ENCODE results near the gene KLK15.
A peak's percentile ranks its signal among the peaks of the same experiment; 100 is the strongest.

KLK15 gene

DNA sequence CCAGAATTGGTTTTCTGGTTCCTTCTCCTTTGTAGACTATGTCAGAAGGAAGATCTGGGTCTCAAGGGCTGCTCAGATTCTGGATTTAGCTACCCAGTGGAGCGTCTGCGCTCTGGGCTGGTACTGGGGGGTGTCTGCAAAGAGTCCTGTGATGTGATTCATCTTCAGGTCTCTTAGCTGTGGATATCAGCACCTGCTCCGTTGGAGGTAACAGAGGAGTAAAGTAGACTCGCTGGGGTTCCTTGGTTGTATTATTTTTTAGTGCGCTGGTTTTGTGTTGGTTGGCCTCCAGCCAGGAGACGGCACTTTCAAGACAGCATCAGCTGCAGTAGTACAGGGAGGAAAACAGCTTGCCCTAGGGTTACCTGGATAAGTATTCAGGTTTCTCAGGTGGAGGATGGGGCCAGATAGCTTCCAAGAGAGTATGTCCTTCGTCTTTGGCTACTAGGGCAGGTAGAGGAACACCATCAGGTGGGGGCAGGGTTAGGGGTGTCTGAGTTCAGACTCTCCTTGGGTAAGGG is 10.4 kb upstream of the KLK15 start:
- DNase-seq (ENCODE audit: low read depth in 1 of 2, low spot score in 1 of 2) = no peak

GRCh38 chr19:50843205-50843604 is 9.8 kb upstream of the KLK15 start:
- no peak for DNase-seq (ENCODE audit: low read depth in 1 of 2, low spot score in 1 of 2)

DNA sequence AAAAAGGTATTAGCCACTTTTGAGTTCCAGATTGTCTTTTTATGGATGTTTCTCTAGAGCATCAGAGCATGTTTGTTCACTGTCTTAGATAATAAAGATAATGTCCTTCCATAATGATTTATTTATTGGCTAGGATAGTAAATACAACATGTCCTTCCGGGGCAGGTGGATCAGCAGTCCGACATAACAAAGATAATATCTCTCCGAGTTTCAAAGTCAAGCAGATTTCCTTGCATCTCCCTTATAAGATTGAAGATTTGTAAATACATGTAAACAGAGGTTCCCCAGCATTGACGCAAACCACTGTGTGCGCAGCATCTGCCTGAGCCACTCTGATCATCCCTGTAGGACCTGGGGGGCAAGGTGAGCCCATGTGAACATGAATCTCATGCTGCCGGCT is 8.8 kb upstream of the KLK15 start:
- DNase-seq (ENCODE audit: low read depth in 1 of 2, low spot score in 1 of 2) = no peak

DNA sequence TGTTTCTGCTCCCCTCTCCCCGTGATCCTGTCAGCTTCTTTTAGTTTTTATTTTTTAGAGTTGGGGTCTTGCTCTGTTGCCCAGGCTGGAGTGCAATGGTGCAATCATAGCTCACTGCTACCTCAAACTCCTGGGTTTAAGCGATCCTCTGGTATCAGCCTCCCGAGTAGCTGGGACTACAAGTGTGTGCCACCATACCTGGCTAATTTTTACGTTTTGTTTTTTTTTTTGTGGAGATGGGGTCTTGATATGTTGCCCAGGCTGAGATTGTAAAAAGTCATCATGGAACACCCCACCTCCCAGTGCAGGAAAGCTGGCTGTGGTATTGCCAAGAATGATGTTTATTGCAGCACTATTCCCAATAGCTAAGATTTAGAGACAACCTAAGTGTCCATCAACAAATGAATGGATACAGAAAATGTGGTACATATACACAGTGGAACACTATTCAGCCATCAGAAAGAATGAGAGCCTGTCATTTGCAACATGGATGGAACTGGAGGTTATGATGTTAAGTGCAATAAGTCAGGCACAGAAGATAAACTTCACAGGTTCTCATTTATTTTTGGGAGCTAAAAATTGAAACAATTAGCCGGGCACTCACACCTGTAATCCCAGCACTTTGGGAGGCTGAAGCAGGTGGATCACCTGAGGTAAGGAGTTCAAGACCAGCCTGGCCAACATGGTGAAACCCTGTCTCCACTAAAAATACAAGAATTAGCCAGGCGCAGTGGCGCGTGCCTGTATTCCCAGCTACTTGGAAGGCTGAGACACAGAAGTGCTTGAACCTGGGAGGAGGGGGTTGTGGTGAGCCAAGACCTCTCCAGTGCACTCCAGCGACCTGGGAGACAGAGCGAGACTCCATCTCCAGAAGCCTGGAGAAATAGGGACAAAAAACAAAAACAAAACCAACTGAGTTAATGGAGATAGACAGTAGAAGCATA is 6.6 kb upstream of the KLK15 start:
- DNase-seq (ENCODE audit: low read depth in 1 of 2, low spot score in 1 of 2) = no peak

DNA sequence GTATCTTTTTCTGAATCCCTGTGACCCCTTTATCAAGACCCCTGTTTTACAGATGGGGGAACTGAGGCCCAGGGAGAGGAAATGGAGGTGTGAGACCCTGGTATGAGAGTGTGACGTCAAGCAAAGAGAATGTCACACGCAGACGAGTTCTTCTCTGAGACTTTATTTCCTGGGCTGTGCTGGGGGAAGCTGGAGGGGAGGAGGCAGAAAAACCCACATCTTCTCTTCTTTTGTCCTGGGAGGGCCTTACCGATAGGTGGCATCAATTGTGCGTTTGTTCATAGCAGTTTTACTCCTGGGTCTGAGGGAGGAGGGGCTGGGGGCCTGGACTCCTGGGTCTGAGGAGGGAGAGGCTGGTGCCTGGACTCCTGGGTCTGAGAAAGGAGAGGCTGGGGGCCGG is 4.9 kb upstream of the KLK15 start:
- DNase-seq (ENCODE audit: low read depth in 1 of 2, low spot score in 1 of 2) = no peak

DNA sequence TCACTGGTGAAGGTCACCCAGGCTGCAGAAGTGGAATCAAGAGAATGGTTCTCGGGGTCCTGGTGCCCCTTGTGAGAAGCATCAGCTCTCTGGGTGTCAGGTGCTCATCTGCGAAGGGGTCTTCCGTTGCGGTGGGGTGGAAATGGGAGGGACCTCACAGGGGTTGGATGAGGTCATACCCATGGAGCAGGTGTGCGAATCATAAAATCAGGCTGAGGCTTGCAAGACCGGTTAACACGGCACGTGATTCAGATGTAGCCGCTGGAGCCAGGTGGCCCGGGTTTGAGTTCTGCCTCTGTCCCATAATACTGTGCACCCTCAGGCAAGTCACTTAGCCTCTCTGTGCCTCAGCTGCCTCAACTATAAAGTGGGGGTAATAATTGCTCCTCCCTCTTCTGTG is 3.9 kb upstream of the KLK15 start:
- no peak for DNase-seq (ENCODE audit: low read depth in 1 of 2, low spot score in 1 of 2)

DNA sequence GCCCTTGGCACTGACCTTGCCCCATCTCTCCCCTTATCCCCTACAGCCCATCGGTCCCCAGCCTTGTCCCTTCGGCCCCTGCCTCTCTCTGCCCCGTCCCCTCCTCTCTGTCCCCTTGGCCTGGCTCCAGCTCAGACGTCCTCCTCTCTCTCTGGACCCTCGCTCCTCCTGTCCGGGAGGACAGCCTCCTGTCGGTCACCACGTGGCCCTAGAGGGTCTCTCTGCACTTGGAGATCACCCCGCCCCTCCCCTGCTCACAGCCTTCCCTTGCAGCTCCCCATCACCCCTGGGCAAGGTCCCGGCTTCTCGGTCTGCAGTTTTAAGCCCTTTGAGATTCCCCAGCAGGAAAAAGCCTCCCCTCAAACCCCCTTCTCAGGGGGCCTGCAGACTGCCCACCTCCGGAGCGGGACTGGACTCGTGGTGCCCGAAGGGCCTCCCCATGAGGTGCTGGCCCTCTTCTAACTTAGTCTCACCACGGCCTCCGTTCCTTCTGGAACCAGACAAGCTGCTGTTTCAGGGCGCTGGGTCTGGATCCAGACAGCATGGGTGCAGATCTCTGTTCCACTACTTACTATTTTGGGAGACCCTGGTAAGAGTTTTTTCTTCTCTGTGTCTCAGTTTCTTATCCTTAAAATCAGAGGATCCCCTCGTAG is 3.3 kb upstream of the KLK15 start:
- no peak for DNase-seq (ENCODE audit: low read depth in 1 of 2, low spot score in 1 of 2)

- DNase-seq (ENCODE audit: low read depth in 1 of 2, low spot score in 1 of 2) = peak; percentile 23 to 70
Measured at GRCh38 chr19:50835785-50836542, 2.6 kb upstream of the KLK15 start.

DNA sequence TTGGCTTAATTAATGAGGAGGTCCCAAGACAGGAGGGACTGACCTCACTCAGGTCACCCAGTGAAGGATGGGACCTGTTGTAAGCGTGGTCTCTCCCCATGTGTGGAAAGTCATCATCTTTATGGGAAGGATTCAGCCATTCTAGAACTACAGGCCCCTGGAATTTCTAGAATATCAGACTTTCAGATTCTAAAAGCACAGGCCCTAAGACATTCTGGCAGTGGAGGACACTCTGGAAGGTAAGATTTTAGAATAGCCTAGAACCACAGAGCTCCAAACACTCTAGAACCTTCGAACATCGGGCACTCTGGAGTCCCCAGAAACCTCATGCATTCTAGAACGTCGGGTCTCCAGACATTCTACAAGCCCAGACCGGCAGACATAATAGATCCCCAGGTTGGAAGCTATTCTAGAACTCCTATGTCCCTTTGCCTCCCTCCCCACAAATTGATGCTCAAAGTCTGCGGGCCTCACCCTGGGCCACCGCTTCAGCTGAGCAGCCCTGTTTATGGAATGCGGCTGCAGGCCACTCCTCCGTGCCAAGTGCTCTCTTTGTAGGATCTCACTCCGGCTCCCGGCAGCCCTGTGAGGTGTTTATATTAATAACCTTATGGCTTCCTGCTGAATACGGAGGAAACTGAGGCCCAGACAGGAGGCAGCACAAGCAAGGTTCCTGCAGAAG is 1.9 kb upstream of the KLK15 start:
- DNase-seq (ENCODE audit: low read depth in 1 of 2, low spot score in 1 of 2) = no peak

GRCh38 chr19:50833802-50834167 is 411 bp upstream of the KLK15 start:
- no peak for DNase-seq (ENCODE audit: low read depth in 1 of 2, low spot score in 1 of 2)

- no peak for DNase-seq (ENCODE audit: low read depth in 1 of 2, low spot score in 1 of 2)
Measured at GRCh38 chr19:50832666-50833065, 708 bp downstream of the KLK15 start.

- no peak for DNase-seq (ENCODE audit: low read depth in 1 of 2, low spot score in 1 of 2)
Measured at GRCh38 chr19:50831026-50831396, 2.4 kb downstream of the KLK15 start.

GRCh38 chr19:50830266-50831025 is 2.9 kb downstream of the KLK15 start:
- no peak for DNase-seq (ENCODE audit: low read depth in 1 of 2, low spot score in 1 of 2)

DNA sequence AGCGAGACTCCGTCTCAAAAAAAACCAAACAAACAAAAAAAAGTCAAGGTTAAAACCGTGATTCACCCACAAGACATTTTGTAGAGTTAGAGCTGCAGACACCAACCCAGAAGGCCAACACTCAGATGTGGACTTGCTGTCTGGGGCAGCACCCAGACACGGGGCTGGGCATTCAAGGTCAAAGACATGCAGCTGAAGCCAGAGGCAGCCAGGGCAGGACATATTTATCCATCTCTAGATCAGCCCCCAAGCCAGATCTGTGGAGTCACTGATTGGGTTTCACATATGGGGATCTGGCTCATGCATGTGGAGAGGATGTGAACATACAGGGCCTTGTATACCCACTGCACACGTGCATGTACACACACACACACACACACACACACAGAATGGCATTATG is 3.6 kb downstream of the KLK15 start:
- no peak for DNase-seq (ENCODE audit: low read depth in 1 of 2, low spot score in 1 of 2)

DNA sequence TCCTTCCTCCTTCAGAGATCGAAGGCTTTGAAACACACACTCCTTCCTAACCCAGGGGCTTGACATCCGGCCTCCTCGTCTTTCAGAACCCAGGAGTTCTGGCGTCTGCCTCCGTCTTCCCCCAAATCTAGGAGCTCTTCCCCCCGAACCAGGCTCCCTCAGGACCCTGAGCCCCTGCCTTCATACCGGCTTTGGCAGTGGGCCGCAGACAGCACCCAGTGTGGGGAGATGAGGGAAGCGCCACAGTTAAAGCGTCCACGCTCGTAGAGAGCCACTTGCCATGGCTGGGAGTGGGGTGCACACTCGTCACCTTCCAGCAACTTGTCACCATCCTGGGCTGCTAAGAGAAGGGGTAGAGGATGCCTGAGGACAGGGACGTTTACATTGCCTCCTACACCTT is 5.9 kb downstream of the KLK15 start:
- no peak for DNase-seq (ENCODE audit: low read depth in 1 of 2, low spot score in 1 of 2)

DNA sequence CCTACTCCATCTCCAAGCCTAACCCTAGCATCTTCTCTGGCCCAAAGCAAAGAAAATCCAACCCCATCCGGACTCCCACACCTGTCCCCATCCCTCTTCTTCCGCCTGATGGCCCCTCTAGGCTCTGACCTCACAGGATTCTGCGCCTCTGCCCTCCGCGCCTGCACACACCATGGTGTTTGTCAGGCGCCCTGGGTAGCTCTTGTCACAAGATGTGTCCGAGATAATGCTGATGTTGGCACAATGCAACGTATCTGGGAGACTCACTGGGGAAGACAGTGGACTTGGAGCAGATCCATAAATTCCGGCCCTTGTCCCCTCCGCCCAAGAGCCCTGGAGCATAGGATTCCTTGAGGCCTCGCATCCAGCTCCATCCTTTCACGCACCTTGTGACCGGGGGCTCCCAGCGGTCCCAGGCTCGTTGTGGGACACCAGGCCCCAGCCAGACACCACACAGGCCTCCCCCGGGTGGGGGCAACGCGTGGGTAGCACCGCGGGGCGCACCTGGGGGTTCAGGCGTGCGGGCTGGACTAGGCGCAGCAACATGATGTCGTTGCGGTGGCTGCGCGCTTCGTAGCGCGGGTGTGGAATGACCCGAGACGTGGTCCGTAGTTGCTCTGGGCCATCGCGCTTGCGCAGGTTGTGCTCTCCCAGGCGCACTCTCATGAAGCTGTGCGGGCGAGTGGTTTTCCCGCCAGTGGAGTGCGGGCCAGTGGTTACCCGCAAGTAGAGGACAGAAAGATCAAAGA is 6.7 kb downstream of the KLK15 start:
- DNase-seq (ENCODE audit: low read depth in 1 of 2, low spot score in 1 of 2) = no peak

GRCh38 chr19:50823389-50824042 is 9.9 kb downstream of the KLK15 start, which contains the start of gene KLK1:
Gene KLK1, minus strand, starts transcription at chr19:50823787. Its CDS starts 39 bp downstream, at chr19:50823748.
- no peak for DNase-seq (ENCODE audit: low read depth in 1 of 2, low spot score in 1 of 2)

GRCh38 chr19:50822661-50823208 is 10.6 kb downstream of the KLK15 start:
- DNase-seq (ENCODE audit: low read depth in 1 of 2, low spot score in 1 of 2) = no peak

GRCh38 chr19:50821622-50822021 is 11.8 kb downstream of the KLK15 start:
- no peak for DNase-seq (ENCODE audit: low read depth in 1 of 2, low spot score in 1 of 2)
